ENCODE data around the gene PSMA7.

Gene PSMA7

GRCh38 chr20:62136283-62137091 is 6.7 kb downstream of the PSMA7 start:
- peak; percentile 32 for DNase-seq (ENCODE audit: low read depth, low spot score)

- DNase-seq (ENCODE audit: low read depth, low spot score): no peak
These were observed 7.5 kb downstream of the PSMA7 start for GRCh38 chr20:62135573-62136266.

GRCh38 chr20:62134735-62135231 is 8.4 kb downstream of the PSMA7 start:
- DNase-seq (ENCODE audit: low read depth, low spot score): no peak

- no peak for DNase-seq (ENCODE audit: low read depth, low spot score)
These were observed 9.3 kb downstream of the PSMA7 start for GRCh38 chr20:62133864-62134263.

GRCh38 chr20:62133051-62133845 is 9.9 kb downstream of the PSMA7 start:
- no peak for DNase-seq (ENCODE audit: low read depth, low spot score)

GRCh38 chr20:62132421-62132820 is 10.8 kb downstream of the PSMA7 start:
- no peak for DNase-seq (ENCODE audit: low read depth, low spot score)

- DNase-seq (ENCODE audit: low read depth, low spot score): no peak
These were observed 11.5 kb downstream of the PSMA7 start for GRCh38 chr20:62131560-62132320.

GRCh38 chr20:62129731-62130531 is 13.3 kb downstream of the PSMA7 start:
- no peak for DNase-seq (ENCODE audit: low read depth, low spot score)

- no peak for DNase-seq (ENCODE audit: low read depth, low spot score)
These were observed 14.7 kb downstream of the PSMA7 start for GRCh38 chr20:62128502-62128901.

- DNase-seq (ENCODE audit: low read depth, low spot score): no peak
These were observed 15.4 kb downstream of the PSMA7 start for GRCh38 chr20:62127799-62128198.

- no peak for DNase-seq (ENCODE audit: low read depth, low spot score)
These were observed 17.1 kb downstream of the PSMA7 start for GRCh38 chr20:62126141-62126540.

GRCh38 chr20:62123450-62124118 is 19.6 kb downstream of the PSMA7 start:
- DNase-seq (ENCODE audit: low read depth, low spot score): peak; percentile 23

- DNase-seq (ENCODE audit: low read depth, low spot score): peak; percentile 40
These were observed 20.3 kb downstream of the PSMA7 start for GRCh38 chr20:62122654-62123449.

- DNase-seq (ENCODE audit: low read depth, low spot score): peak; percentile 93
These were observed 21.2 kb downstream of the PSMA7 start, which contains the start of gene LSM14B for GRCh38 chr20:62121776-62122653. LSM14B (plus strand) TSS chr20:62122475; CDS start chr20:62122667, 192 bp downstream.

- DNase-seq (ENCODE audit: low read depth, low spot score): peak; percentile 32
These were observed 22.0 kb downstream of the PSMA7 start for GRCh38 chr20:62120990-62121775.

GRCh38 chr20:62120365-62120762 is 22.8 kb downstream of the PSMA7 start:
- DNase-seq (ENCODE audit: low read depth, low spot score): no peak
